Measurements from ENCODE around the gene LAMC1.

- no peak for TF ChIP-seq CTCF (conservative IDR thresholded peaks at IDR 0.05; ENCODE audit: low read depth, low read length)
- TF ChIP-seq EZH2phosphoT487 (IDR thresholded peaks at IDR 0.05; ENCODE audit: borderline replicate concordance, low read length) = no peak
- no peak for TF ChIP-seq EZH2 (IDR thresholded peaks at IDR 0.05; ENCODE audit: low read length, unreplicated experiment)
These were observed 145.1 kb downstream of the LAMC1 start for GRCh38 chr1:183168308-183168707.

Measured in PC-3 (cell line).